ENCODE data around the gene USP5. TPM values are rescaled to one million over a fixed set of nuclear protein-coding genes. Genes with fewer than 3 reads are reported as not detected.

The USP5 gene
- total and polyA plus RNA-seq, 3 donors from 2014 or later, result 96.1 to 154 (median 97.5) TPM

- no peaks in the 10 kb centered on the region for H3K4me1 ChIP-seq
- H3K27ac ChIP-seq, result no peak overlapping the region
- H3K36me3 ChIP-seq (ENCODE audit: low read depth, missing control alignments), result no peaks in the 10 kb centered on the region
- DNase-seq, result no peak
- 79 to 84% methylated on average over 4 of the region's 4 CpGs for WGBS, 2 donors
- no peak for TF ChIP-seq POLR2A (IDR thresholded peaks at IDR 0.05)
- TF ChIP-seq, protein P1, sequence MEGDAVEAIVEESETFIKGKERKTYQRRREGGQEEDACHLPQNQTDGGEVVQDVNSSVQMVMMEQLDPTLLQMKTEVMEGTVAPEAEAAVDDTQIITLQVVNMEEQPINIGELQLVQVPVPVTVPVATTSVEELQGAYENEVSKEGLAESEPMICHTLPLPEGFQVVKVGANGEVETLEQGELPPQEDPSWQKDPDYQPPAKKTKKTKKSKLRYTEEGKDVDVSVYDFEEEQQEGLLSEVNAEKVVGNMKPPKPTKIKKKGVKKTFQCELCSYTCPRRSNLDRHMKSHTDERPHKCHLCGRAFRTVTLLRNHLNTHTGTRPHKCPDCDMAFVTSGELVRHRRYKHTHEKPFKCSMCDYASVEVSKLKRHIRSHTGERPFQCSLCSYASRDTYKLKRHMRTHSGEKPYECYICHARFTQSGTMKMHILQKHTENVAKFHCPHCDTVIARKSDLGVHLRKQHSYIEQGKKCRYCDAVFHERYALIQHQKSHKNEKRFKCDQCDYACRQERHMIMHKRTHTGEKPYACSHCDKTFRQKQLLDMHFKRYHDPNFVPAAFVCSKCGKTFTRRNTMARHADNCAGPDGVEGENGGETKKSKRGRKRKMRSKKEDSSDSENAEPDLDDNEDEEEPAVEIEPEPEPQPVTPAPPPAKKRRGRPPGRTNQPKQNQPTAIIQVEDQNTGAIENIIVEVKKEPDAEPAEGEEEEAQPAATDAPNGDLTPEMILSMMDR (IDR thresholded peaks at IDR 0.05), result no peak
- no peaks in the 10 kb centered on the region for H3K27me3 ChIP-seq
- H3K9me3 ChIP-seq, result no peaks in the 10 kb centered on the region
- intact Hi-C loops (cut with DNase I; ENCODE audit: low total_unique reads), result no loop called here
- no peak overlapping the region for H3K4me3 ChIP-seq
Observed at GRCh38 chr12:6813363-6813762, 38.6 kb upstream of the USP5 start.

DNA sequence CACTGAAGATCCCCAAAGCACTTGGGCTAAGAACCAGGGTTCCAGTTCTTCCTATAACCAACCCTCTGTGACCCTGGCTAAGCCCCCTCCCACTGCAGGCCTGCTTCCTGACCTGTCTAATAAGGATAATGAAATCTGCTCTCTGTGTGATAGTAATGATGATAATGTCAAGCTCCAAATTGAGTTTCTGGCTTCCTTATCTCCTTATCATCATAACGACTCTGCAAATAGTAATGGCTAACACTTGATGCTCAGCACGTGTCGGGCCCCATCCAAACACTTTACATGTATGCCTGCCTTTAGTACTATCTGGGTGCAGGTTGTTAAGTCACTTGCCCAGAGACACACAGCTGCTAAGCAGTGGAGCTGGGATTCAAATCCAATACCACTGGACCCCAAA, 35.4 kb upstream of the USP5 start:
- WGBS, 2 donors, result 64 to 73% methylated on average over 3 of the region's 3 CpGs
- Histone ChIP-seq H3K4me1 (no peaks in the 10 kb centered on the region), H3K27me3 (no peaks in the 10 kb centered on the region), H3K9me3 (no peaks in the 10 kb centered on the region), H3K27ac (no peak overlapping the region), H3K4me3 (no peak overlapping the region), H3K36me3 (ENCODE audit: low read depth, missing control alignments) (no peaks in the 10 kb centered on the region)
- TF ChIP-seq POLR2A (IDR thresholded peaks at IDR 0.05), result no peak
- TF ChIP-seq, protein P1 (IDR thresholded peaks at IDR 0.05), result no peak
- intact Hi-C loops (cut with DNase I; ENCODE audit: low total_unique reads), result no loop called here
- DNase-seq, result no peak

DNA sequence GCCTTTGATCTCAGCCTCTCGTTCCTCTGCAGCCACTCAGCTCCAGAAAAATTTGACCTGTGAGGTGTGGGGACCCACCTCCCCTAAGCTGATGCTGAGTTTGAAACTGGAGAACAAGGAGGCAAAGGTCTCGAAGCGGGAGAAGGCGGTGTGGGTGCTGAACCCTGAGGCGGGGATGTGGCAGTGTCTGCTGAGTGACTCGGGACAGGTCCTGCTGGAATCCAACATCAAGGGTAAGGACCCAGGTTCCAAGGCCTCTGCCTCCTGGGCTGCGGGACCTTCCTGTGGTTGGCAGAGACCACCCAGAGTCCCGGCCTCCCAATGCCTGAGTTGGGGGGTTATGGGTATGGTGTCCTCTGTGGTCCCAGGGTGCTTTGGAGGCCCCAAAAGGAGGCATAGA, 34.9 kb upstream of the USP5 start:
- WGBS, 2 donors, result 87 to 91% methylated on average over 7 to 8 of the region's 8 CpGs
- H3K27me3 ChIP-seq, result no peaks in the 10 kb centered on the region
- no peak overlapping the region for H3K4me3 ChIP-seq
- peaks cover 3% of the 10 kb centered on the region for H3K4me1 ChIP-seq
- no peak for DNase-seq
- no peaks in the 10 kb centered on the region for H3K9me3 ChIP-seq
- intact Hi-C loops (cut with DNase I; ENCODE audit: low total_unique reads), result no loop called here
- no peaks in the 10 kb centered on the region for H3K36me3 ChIP-seq (ENCODE audit: low read depth, missing control alignments)
- no peak overlapping the region for H3K27ac ChIP-seq
- no peak for TF ChIP-seq POLR2A (IDR thresholded peaks at IDR 0.05)
- TF ChIP-seq, protein P1 (IDR thresholded peaks at IDR 0.05), result no peak

DNA sequence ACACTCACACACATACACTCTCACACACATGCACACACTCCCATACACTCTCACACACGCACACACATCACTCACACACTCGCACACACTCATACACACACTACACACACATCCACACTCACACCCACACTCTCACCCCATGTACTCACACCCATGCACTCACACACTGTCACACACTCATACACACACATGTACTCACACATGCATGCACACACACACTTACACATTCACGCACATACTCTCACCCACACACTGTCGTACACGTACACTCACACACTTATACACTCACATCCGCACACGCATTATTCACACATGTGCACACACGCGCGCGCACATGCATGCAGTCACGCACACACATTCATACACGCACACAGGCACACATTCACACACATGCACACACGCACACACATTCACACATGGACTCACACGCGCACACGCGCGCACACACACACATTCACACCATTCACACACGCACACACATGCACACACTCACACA, 34.2 kb upstream of the USP5 start:
- intact Hi-C loops (cut with DNase I; ENCODE audit: low total_unique reads), result no loop called here
- H3K27ac ChIP-seq, result no peak overlapping the region
- peaks cover 8% of the 10 kb centered on the region for H3K4me1 ChIP-seq
- H3K27me3 ChIP-seq, result no peaks in the 10 kb centered on the region
- H3K9me3 ChIP-seq, result no peaks in the 10 kb centered on the region
- H3K36me3 ChIP-seq (ENCODE audit: low read depth, missing control alignments), result no peaks in the 10 kb centered on the region
- TF ChIP-seq POLR2A (IDR thresholded peaks at IDR 0.05), result no peak
- TF ChIP-seq, protein P1 (IDR thresholded peaks at IDR 0.05), result no peak
- no peak overlapping the region for H3K4me3 ChIP-seq
- WGBS, 2 donors, result 74 to 81% methylated on average over 20 of the region's 20 CpGs
- no peak for DNase-seq

DNA sequence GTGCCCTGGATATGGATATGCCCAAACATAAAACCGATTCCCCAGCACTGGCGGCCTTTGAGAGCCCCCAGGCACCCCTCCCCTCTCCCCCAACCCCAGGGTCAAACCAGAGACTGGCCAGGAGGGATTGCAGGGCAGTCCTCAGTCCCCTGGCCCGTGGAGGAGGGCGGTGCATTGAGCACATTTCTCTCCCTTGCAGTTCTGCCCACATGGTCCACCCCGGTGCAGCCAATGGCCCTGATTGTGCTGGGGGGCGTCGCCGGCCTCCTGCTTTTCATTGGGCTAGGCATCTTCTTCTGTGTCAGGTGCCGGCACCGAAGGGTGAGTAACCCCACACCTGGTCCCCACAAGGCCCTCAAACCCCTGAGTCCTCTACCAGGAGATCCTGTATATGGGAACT, 33.7 kb upstream of the USP5 start:
- Histone ChIP-seq H3K9me3 (no peaks in the 10 kb centered on the region), H3K4me3 (no peak overlapping the region), H3K27me3 (no peaks in the 10 kb centered on the region), H3K4me1 (peaks cover 8% of the 10 kb centered on the region), H3K36me3 (ENCODE audit: low read depth, missing control alignments) (no peaks in the 10 kb centered on the region), H3K27ac (no peak overlapping the region)
- WGBS, 2 donors, result 58 to 88% methylated on average over 9 to 10 of the region's 10 CpGs
- no peak for DNase-seq
- intact Hi-C loops (cut with DNase I; ENCODE audit: low total_unique reads), result no loop called here
- TF ChIP-seq POLR2A (IDR thresholded peaks at IDR 0.05), result no peak
- TF ChIP-seq, protein P1 (IDR thresholded peaks at IDR 0.05), result no peak

Data from testis (tissue), 3 donors.